ENCODE measurements around the gene CHM. TPM values are rescaled to one million over a fixed set of nuclear protein-coding genes. Genes with fewer than 3 reads are reported as not detected.

Gene CHM
- polyA plus RNA-seq, 3 donors, result 6.0 to 7.7 (median 6.6) TPM

GRCh38 chrX:86033385-86033784, 14.0 kb downstream of the CHM start:
- H3K4me1 ChIP-seq (ENCODE audit: control insufficient read depth in 1 of 2, insufficient read depth in 2 of 2, low read length in 2 of 2), result no peaks in the 10 kb centered on the region
- intact Hi-C loops (cut with micrococcal nuclease), result no loop called here
- Mint-ChIP-seq H3K4me3 (no peak overlapping the region), H3K4me1 (no peaks in the 10 kb centered on the region), H3K36me3 (no peaks in the 10 kb centered on the region), H3K27ac (no peak overlapping the region), H3K27me3 (ENCODE audit: low read depth in 3 of 3) (peaks cover 0 to 2% (median 0%) of the 10 kb centered on the region in 3 donors), H3K9me3 (no peaks in the 10 kb centered on the region)
- no peak overlapping the region for H3K4me3 ChIP-seq (replicated peaks in 1 of 3; ENCODE audit: low read depth in 2 of 3, low read length in 3 of 3)
- no peaks in the 10 kb centered on the region for H3K36me3 ChIP-seq (replicated peaks in 1 of 2; ENCODE audit: control insufficient read depth in 1 of 2, insufficient read depth in 2 of 2, low read length in 2 of 2)
- no peak overlapping the region for H3K9ac ChIP-seq (ENCODE audit: insufficient read depth, low read length, poor library complexity, severe bottlenecking)
- TF ChIP-seq, protein P1, sequence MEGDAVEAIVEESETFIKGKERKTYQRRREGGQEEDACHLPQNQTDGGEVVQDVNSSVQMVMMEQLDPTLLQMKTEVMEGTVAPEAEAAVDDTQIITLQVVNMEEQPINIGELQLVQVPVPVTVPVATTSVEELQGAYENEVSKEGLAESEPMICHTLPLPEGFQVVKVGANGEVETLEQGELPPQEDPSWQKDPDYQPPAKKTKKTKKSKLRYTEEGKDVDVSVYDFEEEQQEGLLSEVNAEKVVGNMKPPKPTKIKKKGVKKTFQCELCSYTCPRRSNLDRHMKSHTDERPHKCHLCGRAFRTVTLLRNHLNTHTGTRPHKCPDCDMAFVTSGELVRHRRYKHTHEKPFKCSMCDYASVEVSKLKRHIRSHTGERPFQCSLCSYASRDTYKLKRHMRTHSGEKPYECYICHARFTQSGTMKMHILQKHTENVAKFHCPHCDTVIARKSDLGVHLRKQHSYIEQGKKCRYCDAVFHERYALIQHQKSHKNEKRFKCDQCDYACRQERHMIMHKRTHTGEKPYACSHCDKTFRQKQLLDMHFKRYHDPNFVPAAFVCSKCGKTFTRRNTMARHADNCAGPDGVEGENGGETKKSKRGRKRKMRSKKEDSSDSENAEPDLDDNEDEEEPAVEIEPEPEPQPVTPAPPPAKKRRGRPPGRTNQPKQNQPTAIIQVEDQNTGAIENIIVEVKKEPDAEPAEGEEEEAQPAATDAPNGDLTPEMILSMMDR (IDR thresholded peaks at IDR 0.05), result no peak
- DNase-seq, result no peak
- H3K27me3 ChIP-seq (ENCODE audit: control insufficient read depth in 2 of 2, insufficient read depth in 2 of 2, low read length in 2 of 2), result no peaks in the 10 kb centered on the region
- no peaks in the 10 kb centered on the region for H3K9me3 ChIP-seq (replicated peaks in 1 of 2; ENCODE audit: control insufficient read depth in 1 of 2, insufficient read depth in 1 of 2, low read length in 2 of 2)
- no peak overlapping the region for H3K27ac ChIP-seq (ENCODE audit: low read depth in 1 of 2, low read length in 2 of 2)
- no peak overlapping the region for H3K4me2 ChIP-seq (replicated peaks; ENCODE audit: extremely low read depth, low read length, poor library complexity, severe bottlenecking)
- peaks cover 9% of the 10 kb centered on the region for H4K20me1 ChIP-seq (ENCODE audit: insufficient read depth, low read length)
- H2AFZ ChIP-seq (ENCODE audit: insufficient read depth, low read depth, low read length, poor library complexity, severe bottlenecking), result no peak overlapping the region
- peaks cover 29% of the 10 kb centered on the region for H3K79me2 ChIP-seq (ENCODE audit: insufficient read depth, low read length)

GRCh38 chrX:86028681-86029080, 18.7 kb downstream of the CHM start:
- peaks cover 0 to 7% of the 10 kb centered on the region in 2 donors for H3K36me3 ChIP-seq (replicated peaks in 1 of 2; ENCODE audit: control insufficient read depth in 1 of 2, insufficient read depth in 2 of 2, low read length in 2 of 2)
- peaks cover 6 to 8% of the 10 kb centered on the region in 2 donors for H3K36me3 Mint-ChIP-seq
- H3K4me2 ChIP-seq (replicated peaks; ENCODE audit: extremely low read depth, low read length, poor library complexity, severe bottlenecking), result no peak overlapping the region
- intact Hi-C loops (cut with micrococcal nuclease), result no loop called here
- no peak overlapping the region for H3K4me3 ChIP-seq (replicated peaks in 1 of 3; ENCODE audit: low read depth in 2 of 3, low read length in 3 of 3)
- no peak overlapping the region for H3K27ac Mint-ChIP-seq
- no peaks in the 10 kb centered on the region for H3K4me1 Mint-ChIP-seq
- no peak for DNase-seq
- no peaks in the 10 kb centered on the region for H3K9me3 ChIP-seq (replicated peaks in 1 of 2; ENCODE audit: control insufficient read depth in 1 of 2, insufficient read depth in 1 of 2, low read length in 2 of 2)
- TF ChIP-seq, protein P1 (IDR thresholded peaks at IDR 0.05), result no peak
- H3K9ac ChIP-seq (ENCODE audit: insufficient read depth, low read length, poor library complexity, severe bottlenecking), result no peak overlapping the region
- no peak overlapping the region for H3K4me3 Mint-ChIP-seq
- peaks cover 7% of the 10 kb centered on the region for H4K20me1 ChIP-seq (ENCODE audit: insufficient read depth, low read length)
- H3K4me1 ChIP-seq (ENCODE audit: control insufficient read depth in 1 of 2, insufficient read depth in 2 of 2, low read length in 2 of 2), result peaks cover 0 to 3% of the 10 kb centered on the region in 2 donors
- H2AFZ ChIP-seq (ENCODE audit: insufficient read depth, low read depth, low read length, poor library complexity, severe bottlenecking), result no peak overlapping the region
- WGBS (ENCODE audit: insufficient coverage), result no CpG with 5 or more reads among the region's 2 CpGs
- no peaks in the 10 kb centered on the region for H3K27me3 ChIP-seq (ENCODE audit: control insufficient read depth in 2 of 2, insufficient read depth in 2 of 2, low read length in 2 of 2)
- H3K27ac ChIP-seq (ENCODE audit: low read depth in 1 of 2, low read length in 2 of 2), result no peak overlapping the region
- H3K79me2 ChIP-seq (ENCODE audit: insufficient read depth, low read length), result peaks cover 9% of the 10 kb centered on the region
- H3K27me3 Mint-ChIP-seq (ENCODE audit: low read depth in 3 of 3), result no peaks in the 10 kb centered on the region
- H3K9me3 Mint-ChIP-seq, result no peaks in the 10 kb centered on the region

Data from CD14-positive monocyte (primary cell).